Common myeloid progenitor, CD34-positive (primary cell): Measurements from ENCODE around the gene DHRS12.

Experiments
- CTCF ChIA-PET: fragments of 350-600 bp; sonication (Branson Sonifier 250); formaldehyde crosslinking; loops from one replicate; lab custom pipeline; 2021; ENCODE audit warnings: antibody characterized with exemption; lab: Charles Lee
- POLR2A ChIA-PET: fragments of 350-600 bp; sonication (Branson Sonifier 250); formaldehyde crosslinking; loops from one replicate; lab custom pipeline; 2021; ENCODE audit warnings: antibody characterized with exemption; lab: Charles Lee
- DNase-seq, 3 donors: peaks; one replicate each; pipeline versions ENCODE4 v3.0.0 to v3.0.0-alpha.2; 2013
- H3K27ac ChIP-seq, 2 experiments: 1 replicate in 1 of 2; 2 replicates in 1 of 2; pipeline ENCODE4 v1.7.0; 2013; ENCODE audit warnings: inconsistent platforms in 2 of 2, low read length in 2 of 2, mild to moderate bottlenecking in 2 of 2, low read depth in 1 of 2, moderate library complexity in 1 of 2; ENCODE audit not compliant: severe bottlenecking in 2 of 2, insufficient read depth in 1 of 2, poor library complexity in 1 of 2
- H3K27me3 ChIP-seq, 5 experiments: replicated peaks in 2 of 5; 1 replicate in 3 of 5; 2 replicates in 2 of 5; pipeline versions ENCODE4 v1.6.1 to v1.7.0; 2013; ENCODE audit warnings: low read length in 4 of 5, mild to moderate bottlenecking in 2 of 5, moderate library complexity in 2 of 5, inconsistent platforms in 1 of 5; ENCODE audit not compliant: insufficient read depth in 5 of 5, control insufficient read depth in 4 of 5
- H3K36me3 ChIP-seq, 4 experiments: 1 replicate in 2 of 4; 2 replicates in 2 of 4; pipeline versions ENCODE4 v1.6.1 to v1.7.0; 2013; ENCODE audit warnings: low read length in 3 of 4, control low read depth in 1 of 4, mild to moderate bottlenecking in 1 of 4; ENCODE audit not compliant: control insufficient read depth in 4 of 4, insufficient read depth in 4 of 4
- H3K4me1 ChIP-seq, 4 experiments: 1 replicate in 3 of 4; 2 replicates in 1 of 4; pipeline versions ENCODE4 v1.6.1 to v1.7.1; 2013; ENCODE audit warnings: low read length in 3 of 4, mild to moderate bottlenecking in 3 of 4, control low read depth in 1 of 4, inconsistent platforms in 1 of 4, moderate library complexity in 1 of 4; ENCODE audit not compliant: control insufficient read depth in 4 of 4, insufficient read depth in 4 of 4; ENCODE audit errors: control extremely low read depth in 1 of 4
- H3K4me3 ChIP-seq, 7 experiments: 1 replicate in 4 of 7; 2 replicates in 3 of 7; pipeline versions ENCODE4 v1.5.1 to v1.7.0; 2013; ENCODE audit warnings: mild to moderate bottlenecking in 7 of 7, low read length in 6 of 7, moderate library complexity in 6 of 7, inconsistent platforms in 2 of 7, low read depth in 2 of 7, control low read depth in 1 of 7; ENCODE audit not compliant: insufficient read depth in 4 of 7, control insufficient read depth in 1 of 7; ENCODE audit errors: extremely low read depth in 1 of 7
- H3K9me3 ChIP-seq, 5 experiments: 1 replicate in 4 of 5; 2 replicates in 1 of 5; pipeline versions ENCODE4 v1.6.1 to v1.7.1; 2013; ENCODE audit warnings: low read length in 4 of 5, mild to moderate bottlenecking in 2 of 5, inconsistent platforms in 1 of 5, low read depth in 1 of 5, moderate library complexity in 1 of 5; ENCODE audit not compliant: control insufficient read depth in 4 of 5, insufficient read depth in 2 of 5; ENCODE audit errors: control extremely low read depth in 1 of 5
- WGBS: methylation state at CpG from one replicate; pipeline ENCODE4 v1.1.5; 2013; ENCODE audit not compliant: insufficient coverage; 5-methylcytosine and 5-hydroxymethylcytosine counted together

DHRS12 gene

GRCh38 chr13:51818781-51819511 is 15.0 kb upstream of the DHRS12 start:
- H3K27me3 ChIP-seq = no peaks in the 10 kb centered on the region

GRCh38 chr13:51818276-51818675 is 14.3 kb upstream of the DHRS12 start:
- Histone ChIP-seq H3K27ac (no peak overlapping the region), H3K4me1 (peaks cover 26 to 39% (median 35%) of the 10 kb centered on the region in 4 experiments), H3K27me3 (no peaks in the 10 kb centered on the region), H3K4me3 (no peak overlapping the region), H3K9me3 (no peaks in the 10 kb centered on the region), H3K36me3 (no peaks in the 10 kb centered on the region)
- WGBS = 100% methylated on average over 3 of the region's 4 CpGs
- CTCF ChIA-PET = interaction anchor here (1.0 to 6.5 kb wide), 4 partner anchors 10 to 24 kb away, joined by 3 to 51 read pairs (median 4); no protein-coding TSS in a partner anchor
- POLR2A ChIA-PET = no interaction called here
- DNase-seq = no peak

More at GRCh38 chr13:51818781-51819511, 15.0 kb upstream of the DHRS12 start:
- H3K4me3 ChIP-seq = no peak overlapping the region
- H3K4me1 ChIP-seq = peaks cover 32 to 43% (median 39%) of the 10 kb centered on the region in 4 experiments
- DNase-seq = no peak
- no peaks in the 10 kb centered on the region for H3K36me3 ChIP-seq
- H3K27ac ChIP-seq = no peak overlapping the region
- 95% methylated on average over 9 of the region's 9 CpGs for WGBS
- ChIA-PET CTCF (interaction anchor here (0.9 to 6.5 kb wide), 5 partner anchors 9 to 20 kb away, joined by 3 to 51 read pairs (median 4); no protein-coding TSS in a partner anchor), POLR2A (no interaction called here)
- H3K9me3 ChIP-seq = no peaks in the 10 kb centered on the region

GRCh38 chr13:51817717-51818116 is 13.8 kb upstream of the DHRS12 start:
- Histone ChIP-seq H3K36me3 (no peaks in the 10 kb centered on the region), H3K4me3 (no peak overlapping the region), H3K27ac (no peak overlapping the region), H3K9me3 (no peaks in the 10 kb centered on the region), H3K4me1 (peaks cover 22 to 33% (median 30%) of the 10 kb centered on the region in 4 experiments), H3K27me3 (no peaks in the 10 kb centered on the region)
- ChIA-PET POLR2A (no interaction called here), CTCF (interaction anchor here (1.0 to 6.5 kb wide), 4 partner anchors 10 to 23 kb away, joined by 3 to 51 read pairs (median 4); no protein-coding TSS in a partner anchor)
- DNase-seq = no peak
- 91% methylated on average over 8 of the region's 8 CpGs for WGBS

- peaks cover 13 to 32% (median 27%) of the 10 kb centered on the region in 4 experiments for H3K4me1 ChIP-seq
These were observed 12.8 kb upstream of the DHRS12 start for GRCh38 chr13:51816604-51817249.

GRCh38 chr13:51815848-51816247 is 11.9 kb upstream of the DHRS12 start:
- H3K27ac ChIP-seq = no peak overlapping the region
- ChIA-PET POLR2A (interaction anchor here (0.6 kb wide), 1 partner anchor 161 kb away, joined by 6 read pairs; no protein-coding TSS in a partner anchor), CTCF (interaction anchor here (0.7 to 5.0 kb wide), 24 partner anchors 9 to 385 kb away, joined by 3 to 129 read pairs (median 4); partner anchors contain the start of genes NEK5 and TMEM272)
- no peak overlapping the region for H3K4me3 ChIP-seq
- no peaks in the 10 kb centered on the region for H3K36me3 ChIP-seq
- DNase-seq = no peak
- 94% methylated on average over 9 of the region's 11 CpGs for WGBS
- H3K27me3 ChIP-seq = no peaks in the 10 kb centered on the region
- peaks cover 7 to 31% (median 27%) of the 10 kb centered on the region in 4 experiments for H3K4me1 ChIP-seq
- no peaks in the 10 kb centered on the region for H3K9me3 ChIP-seq

More at GRCh38 chr13:51816604-51817249, 12.8 kb upstream of the DHRS12 start:
- Histone ChIP-seq H3K4me3 (no peak overlapping the region), H3K36me3 (no peaks in the 10 kb centered on the region), H3K9me3 (no peaks in the 10 kb centered on the region), H3K27me3 (no peaks in the 10 kb centered on the region), H3K27ac (no peak overlapping the region)
- ChIA-PET POLR2A (no interaction called here), CTCF (interaction anchor here (1.1 to 5.0 kb wide), 15 partner anchors 10 to 384 kb away, joined by 3 to 129 read pairs (median 7); partner anchors contain the start of genes NEK5 and TMEM272)
- DNase-seq = no peak
- WGBS = 97% methylated on average over 19 of the region's 19 CpGs

GRCh38 chr13:51814825-51815650 is 11.1 kb upstream of the DHRS12 start:
- 25% methylated on average over 9 of the region's 13 CpGs for WGBS
- H3K4me3 ChIP-seq = peak overlapping the region in 4 of 7 experiments; percentile 2 to 63 (median 36)
- peak; percentile 72 to 89 (median 78) for DNase-seq
- H3K27ac ChIP-seq = no peak overlapping the region
- ChIA-PET POLR2A (interaction anchor here (0.6 kb wide), 1 partner anchor 162 kb away, joined by 6 read pairs; no protein-coding TSS in a partner anchor), CTCF (interaction anchor here (0.7 to 5.0 kb wide), 29 partner anchors 8 to 389 kb away, joined by 3 to 129 read pairs (median 4); partner anchors contain the start of genes NEK5 and TMEM272)
- H3K27me3 ChIP-seq = no peaks in the 10 kb centered on the region
- H3K36me3 ChIP-seq = no peaks in the 10 kb centered on the region
- H3K9me3 ChIP-seq = no peaks in the 10 kb centered on the region
- peaks cover 3 to 29% (median 25%) of the 10 kb centered on the region in 4 experiments for H3K4me1 ChIP-seq
